GM12878 (cell line): ENCODE measurements around the gene PLCB4. TPM values are rescaled to one million over a fixed set of nuclear protein-coding genes. Genes with fewer than 3 reads are reported as not detected.

Source experiments
- ATAC-seq: fragments of 200-7000 bp; cut with Tn5 transposase; 3 replicates; pipeline ENCODE4 v1.9.1; 2020; ENCODE audit warnings: mild to moderate bottlenecking, moderate library complexity
- BruUV-seq: library from RNA; stranded (reverse); fragments of 400-500 nt; replicated peaks from 2 replicates; lab custom pipeline; 2021; lab: Mats Ljungman, UMichigan
- CTCF ChIA-PET: fragments of 300-600 bp; sonication (Branson Sonifier 250); formaldehyde crosslinking; extraction: SDS; loops from one replicate; lab custom pipeline; 2021; ENCODE audit warnings: inconsistent platforms; lab: Yijun Ruan, JAX
- POLR2A ChIA-PET: fragments of 350-600 bp; formaldehyde crosslinking; extraction: SDS; loops from one replicate; lab custom pipeline; 2021; ENCODE audit warnings: inconsistent platforms; lab: Charles Lee
- RAD21 ChIA-PET: fragments of 300-600 bp; sonication (Branson Sonifier 250); formaldehyde crosslinking; loops from one replicate; lab custom pipeline; 2023; ENCODE audit warnings: antibody characterized with exemption; ENCODE audit not compliant: unreplicated experiment; lab: Charles Lee
- SMC1A ChIA-PET: fragments of 300-600 bp; sonication (Branson Sonifier 250); formaldehyde crosslinking; loops from one replicate; lab custom pipeline; 2023; ENCODE audit not compliant: unreplicated experiment, uncharacterized antibody; lab: Charles Lee
- DNase-seq: peaks from one replicate; pipeline ENCODE4 v3.0.0-alpha.2; 2011; ENCODE audit warnings: low read depth, low spot score
- FAIRE-seq: peaks from 3 replicates; lab custom pipeline; 2011; peaks lifted over from hg19 to GRCh38; lab: Jason Lieb, UNC
- H2AFZ ChIP-seq: 2 replicates; pipeline ENCODE4 v1.6.0; 2011; ENCODE audit warnings: low read depth, low read length, control low read depth; ENCODE audit not compliant: control insufficient read depth
- H3K27ac ChIP-seq: 2 replicates; pipeline ENCODE4 v1.5.1; 2011; ENCODE audit warnings: control low read depth; ENCODE audit not compliant: control insufficient read depth, insufficient read depth
- H3K27me3 ChIP-seq, 2 experiments: replicated peaks in 1 of 2; 2 replicates each; pipeline versions ENCODE4 v1.6.0 to v1.6.1; 2011; ENCODE audit warnings: low read length in 1 of 2; ENCODE audit not compliant: control insufficient read depth in 2 of 2, insufficient read depth in 2 of 2
- H3K36me3 ChIP-seq, 2 experiments: 2 replicates each; pipeline ENCODE4 v1.5.1; 2011; ENCODE audit warnings: low read length in 1 of 2; ENCODE audit not compliant: control insufficient read depth in 2 of 2, insufficient read depth in 2 of 2
- H3K4me1 ChIP-seq: 2 replicates; pipeline ENCODE4 v1.6.1; 2011; ENCODE audit warnings: mild to moderate bottlenecking, low read length, moderate library complexity, mixed read lengths; ENCODE audit not compliant: control insufficient read depth, insufficient read depth
- H3K4me2 ChIP-seq: 2 replicates; pipeline ENCODE4 v1.6.0; 2011; ENCODE audit warnings: control low read depth; ENCODE audit not compliant: control insufficient read depth, insufficient read depth
- H3K4me3 ChIP-seq: fragments of 200-600 bp; sonication (generic); 2 replicates; pipeline ENCODE4 v1.5.1; 2016
- H3K79me2 ChIP-seq: 2 replicates; pipeline ENCODE4 v1.6.0; 2011; ENCODE audit warnings: low read length; ENCODE audit not compliant: control insufficient read depth, insufficient read depth
- H3K9ac ChIP-seq: 2 replicates; pipeline ENCODE4 v1.8.0; 2011; ENCODE audit warnings: low read length, control low read depth, mixed read lengths; ENCODE audit not compliant: control insufficient read depth, insufficient read depth
- H3K9me3 ChIP-seq: replicated peaks from 3 replicates; pipeline ENCODE4 v1.5.1; 2011; ENCODE audit warnings: mild to moderate bottlenecking, low read length; ENCODE audit not compliant: control insufficient read depth, insufficient read depth
- H4K20me1 ChIP-seq: 2 replicates; pipeline ENCODE4 v1.6.0; 2011; ENCODE audit not compliant: control insufficient read depth, insufficient read depth
- ATF3 ChIP-seq: IDR thresholded peaks from 2 replicates; pipeline ENCODE4 v1.6.1; 2011; ENCODE audit warnings: low read depth, mild to moderate bottlenecking, low read length, moderate library complexity, borderline replicate concordance; ENCODE audit errors: extremely low read depth
- BRCA1 ChIP-seq: IDR thresholded peaks from 2 replicates; pipeline ENCODE4 v1.6.1; 2011; ENCODE audit warnings: low read depth, low read length, improper control_type of control experiment
- EED ChIP-seq: sonication (generic); IDR thresholded peaks from 2 replicates; pipeline ENCODE4 v1.6.1; 2016; ENCODE audit warnings: antibody characterized with exemption, low read depth
- ELK1 ChIP-seq: IDR thresholded peaks from 2 replicates; pipeline ENCODE4 v1.6.1; 2012; ENCODE audit warnings: low read depth, low read length, improper control_type of control experiment
- EP300 ChIP-seq, 2 experiments: fragments of 150-350 bp in 1 of 2; IDR thresholded peaks; 2 replicates each; pipeline ENCODE4 v1.6.1; 2011 to 2012; ENCODE audit warnings: low read depth in 2 of 2, low read length in 2 of 2, borderline replicate concordance in 1 of 2, improper control_type of control experiment in 1 of 2, inconsistent platforms in 1 of 2; ENCODE audit not compliant: control insufficient read depth in 1 of 2
- ESRRA ChIP-seq: IDR thresholded peaks from 2 replicates; pipeline ENCODE4 v1.6.1; 2012; ENCODE audit warnings: mild to moderate bottlenecking, low read length, improper control_type of control experiment
- HCFC1 ChIP-seq: fragments of 150-350 bp; IDR thresholded peaks from 2 replicates; pipeline ENCODE4 v1.6.1; 2014; ENCODE audit warnings: low read length
- IRF5 ChIP-seq: fragments of 450-650 bp; IDR thresholded peaks from 2 replicates; pipeline ENCODE4 v1.6.1; 2017; ENCODE audit warnings: borderline replicate concordance
- KLF5 ChIP-seq: fragments of 450-650 bp; IDR thresholded peaks from 2 replicates; pipeline ENCODE4 v1.6.1; 2014; ENCODE audit warnings: mild to moderate bottlenecking; ENCODE audit not compliant: partially characterized antibody
- LARP7 ChIP-seq: fragments of 450-650 bp; IDR thresholded peaks from 2 replicates; pipeline ENCODE4 v1.6.1; 2017; ENCODE audit warnings: mild to moderate bottlenecking
- PML ChIP-seq: IDR thresholded peaks from 2 replicates; pipeline ENCODE4 v1.6.1; 2012; ENCODE audit warnings: low read length, inconsistent platforms
- RELA ChIP-seq: fragments of 450-650 bp; IDR thresholded peaks from 2 replicates; pipeline ENCODE4 v1.8.0; 2014; ENCODE audit warnings: borderline replicate concordance; ENCODE audit not compliant: partially characterized antibody
- RELB ChIP-seq: fragments of 450-650 bp; IDR thresholded peaks from 2 replicates; pipeline ENCODE4 v1.6.1; 2017; ENCODE audit warnings: low read depth, mild to moderate bottlenecking, moderate library complexity
- STAT1 ChIP-seq: fragments of 450-650 bp; conservative IDR thresholded peaks from 2 replicates; pipeline ENCODE4 v1.6.1; 2014; ENCODE audit warnings: antibody characterized with exemption, mild to moderate bottlenecking
- STAT3 ChIP-seq: IDR thresholded peaks from 2 replicates; pipeline ENCODE4 v1.6.1; 2011; ENCODE audit warnings: low read depth, low read length, improper control_type of control experiment
- WRNIP1 ChIP-seq: IDR thresholded peaks from 2 replicates; pipeline ENCODE4 v1.6.1; 2011; ENCODE audit warnings: low read depth, low read length, improper control_type of control experiment, borderline replicate concordance
- YBX1 ChIP-seq: fragments of 450-650 bp; IDR thresholded peaks from 2 replicates; pipeline ENCODE4 v1.6.1; 2016; ENCODE audit warnings: antibody characterized with exemption
- YY1 ChIP-seq: IDR thresholded peaks from 2 replicates; pipeline ENCODE4 v1.6.1; 2011; ENCODE audit warnings: low read depth, mild to moderate bottlenecking, low read length
- ZNF24 ChIP-seq: fragments of 450-650 bp; IDR thresholded peaks from 2 replicates; pipeline ENCODE4 v1.6.1; 2017; ENCODE audit warnings: antibody characterized with exemption, mild to moderate bottlenecking
- ZNF384 ChIP-seq: IDR thresholded peaks from 2 replicates; pipeline ENCODE4 v1.6.1; 2012; ENCODE audit warnings: low read depth, mild to moderate bottlenecking, low read length, improper control_type of control experiment, borderline replicate concordance
- ZSCAN29 ChIP-seq: fragments of 450-650 bp; IDR thresholded peaks from 2 replicates; pipeline ENCODE4 v1.6.1; 2017; ENCODE audit warnings: mild to moderate bottlenecking, moderate library complexity
- WGBS: methylation state at CpG from one replicate; pipeline ENCODE4 v1.1.6; 2016; ENCODE audit warnings: low lambda C conversion rate; ENCODE audit not compliant: insufficient replicate concordance, insufficient coverage; ENCODE audit errors: missing lambda C conversion rate; 5-methylcytosine and 5-hydroxymethylcytosine counted together
- in situ Hi-C: fragments of 300-500 bp; cut with MboI; formaldehyde crosslinking; loops from 9 replicates; pipeline ENCODE4 v1.14.3; 2018; ENCODE audit warnings: mixed read lengths
- intact Hi-C: fragments of 100-400 bp; cut with micrococcal nuclease; formaldehyde crosslinking; loops from one replicate; pipeline ENCODE4 v1.14.2; 2022; ENCODE audit not compliant: unreplicated experiment
- polyA plus RNA-seq, 11 experiments: library from polyadenylated mRNA; depleted of rRNA in 4 of 11; unstranded in 6 of 11; stranded (reverse) in 5 of 11; fragments of >200 nt; fragmentation: Nextera tagmentation in 4 of 11; fragmentation: Illumina TruSeq in 1 of 11; extraction: Ambion mirVana in 4 of 11; extraction: Trizol in 1 of 11; gene quantifications; 1 replicate in 1 of 11; 2 replicates in 10 of 11; pipeline versions ENCODE4 v1.2.1 to v1.2.3, GENCODE V29; 2011 to 2016; ENCODE audit warnings: inconsistent platforms in 2 of 11, missing spikeins in 2 of 11, low read depth in 1 of 11
- total RNA-seq, 4 experiments: library from RNA; depleted of rRNA in 3 of 4; stranded (reverse); fragments of >200 nt in 3 of 4; fragmentation: Illumina TruSeq in 1 of 4; extraction: Trizol in 1 of 4; gene quantifications; 2 replicates each; pipeline versions ENCODE4 v1.2.1 to v1.2.3, GENCODE V29; 2013 to 2021

Gene PLCB4
- total and polyA plus RNA-seq, 10 of the 15 experiments (the other 5 are each of a cell fraction or from before 2014, with no cell fraction given), result not detected

- TF ChIP-seq ZNF384 (no peak), RELA (no peak), LARP7 (no peak)
- TF ChIP-seq, all 136 proteins: peak for 0
Observed at GRCh38 chr20:9308056-9308455, 239.2 kb downstream of the PLCB4 start (continued).

GRCh38 chr20:9311132-9311531, 242.2 kb downstream of the PLCB4 start:
- TF ChIP-seq ELK1 (no peak), BRCA1 (no peak), WRNIP1 (no peak), ZSCAN29 (no peak), EP300 (IDR thresholded peaks at IDR 0.05; ENCODE audit: borderline replicate concordance in 1 of 2, control insufficient read depth in 1 of 2, low read depth in 2 of 2, low read length in 2 of 2) (no peak), STAT1 (no peak), RELB (no peak), EED (no peak), IRF5 (no peak), KLF5 (no peak), ATF3 (no peak), ESRRA (no peak), HCFC1 (no peak), PML (no peak), ZNF24 (no peak), STAT3 (no peak), YY1 (no peak), YBX1 (no peak)
- intact Hi-C loops, result no loop called here
- RAD21 ChIA-PET, result no interaction called here
- BruUV-seq, result no TSS peak
- DNase-seq (no peak), ATAC-seq (no peak), FAIRE-seq (no peak)
- no peaks in the 10 kb centered on the region for H3K27me3 ChIP-seq
- CTCF ChIA-PET, result no interaction called here
- no peak overlapping the region for H3K4me3 ChIP-seq
- no peaks in the 10 kb centered on the region for H3K79me2 ChIP-seq
- no peak overlapping the region for H3K27ac ChIP-seq
- SMC1A ChIA-PET, result no interaction called here
- H2AFZ ChIP-seq, result no peak overlapping the region
- no peaks in the 10 kb centered on the region for H3K9me3 ChIP-seq
- in situ Hi-C loops, result no loop called here
- H3K36me3 ChIP-seq, result no peaks in the 10 kb centered on the region
- 40% methylated on average over 1 of the region's 1 CpG for WGBS
- H3K9ac ChIP-seq, result no peak overlapping the region
- H4K20me1 ChIP-seq, result no peaks in the 10 kb centered on the region
- no peak overlapping the region for H3K4me2 ChIP-seq
- POLR2A ChIA-PET, result no interaction called here
- no peaks in the 10 kb centered on the region for H3K4me1 ChIP-seq
